A673 (cell line): ENCODE results near the gene PLEKHB1.

Source experiments
- CTCF ChIP-seq: fragments of 300-800, 200-600 bp; sonication (generic); conservative IDR thresholded peaks from 2 replicates; pipeline ENCODE4 v1.5.1; 2017; ENCODE audit warnings: low read depth, mild to moderate bottlenecking, antibody characterized with exemption, low read length, moderate library complexity, mixed read lengths
- EZH2 ChIP-seq: fragments of 200-600 bp; sonication (generic); IDR thresholded peaks from 2 replicates; pipeline ENCODE4 v1.6.1; 2017; ENCODE audit warnings: borderline replicate concordance, low read depth, mild to moderate bottlenecking, mixed read lengths, antibody characterized with exemption, low read length; ENCODE audit not compliant: poor library complexity, severe bottlenecking

- TF ChIP-seq CTCF (no peak), EZH2 (no peak)
Observed at GRCh38 chr11:73647459-73648100, 1.2 kb downstream of the PLEKHB1 start.
